ENCODE results near the gene SERP2. TPM values are rescaled to one million over a fixed set of nuclear protein-coding genes. Genes with fewer than 3 reads are reported as not detected.
"Not testable (repeated sequence)": the region's sequence is repeated elsewhere in the genome, so short reads cannot be mapped to it uniquely, and the experiment has no call there.

Gene SERP2
- not detected for total RNA-seq

- Mint-ChIP-seq H3K27me3 (peaks cover 59% of the 10 kb centered on the region), H3K4me3 (no peak within 1 kb of the TSS), H3K9me3 (ENCODE audit: low read depth) (no peaks in the 10 kb centered on the region), H3K27ac (no peak within 1 kb of the TSS), H3K36me3 (no peaks in the 10 kb centered on the region), H3K4me1 (no peaks in the 10 kb centered on the region)
- CTCF ChIA-PET, result no interaction called here
- ATAC-seq (peak; percentile 9), DNase-seq (no peak)
These were observed at the start of gene SERP2 for GRCh38 chr13:44373601-44374347. Gene SERP2 (plus strand): TSS chr13:44373824. CDS start chr13:44374026, 202 bp downstream.

- Mint-ChIP-seq H3K4me3 (no peak overlapping the region), H3K27me3 (peaks cover 6% of the 10 kb centered on the region), H3K9me3 (ENCODE audit: low read depth) (no peaks in the 10 kb centered on the region), H3K27ac (no peak overlapping the region), H3K4me1 (no peaks in the 10 kb centered on the region), H3K36me3 (no peaks in the 10 kb centered on the region)
- CTCF ChIA-PET, result no interaction called here
- ATAC-seq, result no peak
- no peak for DNase-seq
These were observed 46.7 kb upstream of the SERP2 start for GRCh38 chr13:44326961-44327360.

DNA sequence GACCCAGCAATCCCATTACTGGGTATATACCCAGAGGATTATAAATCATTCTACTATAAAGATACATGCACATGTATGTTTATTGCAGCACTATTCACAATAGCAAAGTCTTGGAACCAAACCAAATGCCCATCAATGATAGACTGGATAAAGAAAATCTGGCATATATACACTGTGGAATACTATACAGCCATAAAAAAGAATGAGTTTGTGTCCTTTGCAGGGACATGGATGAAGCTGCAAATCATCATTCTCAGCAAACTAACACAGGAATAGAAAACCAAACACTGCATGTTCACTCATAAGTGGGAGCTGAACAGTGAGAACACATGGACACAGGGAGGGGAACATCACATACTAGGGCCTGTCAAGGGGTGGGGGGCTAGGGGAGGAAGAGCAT, 44.6 kb upstream of the SERP2 start:
- peaks cover 16% of the 10 kb centered on the region for H3K27me3 Mint-ChIP-seq
- DNase-seq; H3K9me3 Mint-ChIP-seq (ENCODE audit: low read depth); CTCF ChIA-PET; H3K4me3 Mint-ChIP-seq; H3K27ac Mint-ChIP-seq; H3K36me3 Mint-ChIP-seq; H3K4me1 Mint-ChIP-seq; ATAC-seq: not testable (repeated sequence)

GRCh38 chr13:44329909-44330545, 43.6 kb upstream of the SERP2 start:
- ATAC-seq (no peak), DNase-seq (no peak)
- H3K36me3 Mint-ChIP-seq, result no peaks in the 10 kb centered on the region
- no peaks in the 10 kb centered on the region for H3K9me3 Mint-ChIP-seq (ENCODE audit: low read depth)
- peaks cover 16% of the 10 kb centered on the region for H3K27me3 Mint-ChIP-seq
- CTCF ChIA-PET, result no interaction called here
- no peaks in the 10 kb centered on the region for H3K4me1 Mint-ChIP-seq
- H3K4me3 Mint-ChIP-seq, result no peak overlapping the region
- H3K27ac Mint-ChIP-seq, result no peak overlapping the region

DNA sequence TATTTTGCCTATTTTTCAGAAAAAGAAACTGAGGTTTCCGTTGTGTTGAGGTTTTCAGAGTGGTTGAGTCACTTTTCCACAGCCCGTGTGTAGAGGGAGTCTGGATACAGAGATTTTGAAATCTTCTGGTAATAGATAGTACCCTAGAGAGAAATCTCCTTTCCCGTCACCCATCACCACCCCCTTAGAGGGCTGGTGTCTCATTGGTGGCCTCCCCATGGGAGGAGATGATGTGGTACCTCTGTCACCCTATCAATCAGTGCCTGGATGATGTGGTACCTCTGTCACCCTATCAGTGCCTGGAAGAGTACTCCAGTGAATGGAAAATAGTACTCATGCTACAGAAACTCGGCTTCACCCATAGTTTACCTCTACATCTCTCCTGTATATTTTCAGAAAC, 42.2 kb upstream of the SERP2 start:
- ATAC-seq, result no peak
- peaks cover under 1% of the 10 kb centered on the region for H3K4me1 Mint-ChIP-seq
- peaks cover 16% of the 10 kb centered on the region for H3K27me3 Mint-ChIP-seq
- no peak overlapping the region for H3K4me3 Mint-ChIP-seq
- CTCF ChIA-PET, result no interaction called here
- H3K27ac Mint-ChIP-seq, result no peak overlapping the region
- no peak for DNase-seq
- H3K9me3 Mint-ChIP-seq (ENCODE audit: low read depth), result no peaks in the 10 kb centered on the region
- H3K36me3 Mint-ChIP-seq, result no peaks in the 10 kb centered on the region

DNA sequence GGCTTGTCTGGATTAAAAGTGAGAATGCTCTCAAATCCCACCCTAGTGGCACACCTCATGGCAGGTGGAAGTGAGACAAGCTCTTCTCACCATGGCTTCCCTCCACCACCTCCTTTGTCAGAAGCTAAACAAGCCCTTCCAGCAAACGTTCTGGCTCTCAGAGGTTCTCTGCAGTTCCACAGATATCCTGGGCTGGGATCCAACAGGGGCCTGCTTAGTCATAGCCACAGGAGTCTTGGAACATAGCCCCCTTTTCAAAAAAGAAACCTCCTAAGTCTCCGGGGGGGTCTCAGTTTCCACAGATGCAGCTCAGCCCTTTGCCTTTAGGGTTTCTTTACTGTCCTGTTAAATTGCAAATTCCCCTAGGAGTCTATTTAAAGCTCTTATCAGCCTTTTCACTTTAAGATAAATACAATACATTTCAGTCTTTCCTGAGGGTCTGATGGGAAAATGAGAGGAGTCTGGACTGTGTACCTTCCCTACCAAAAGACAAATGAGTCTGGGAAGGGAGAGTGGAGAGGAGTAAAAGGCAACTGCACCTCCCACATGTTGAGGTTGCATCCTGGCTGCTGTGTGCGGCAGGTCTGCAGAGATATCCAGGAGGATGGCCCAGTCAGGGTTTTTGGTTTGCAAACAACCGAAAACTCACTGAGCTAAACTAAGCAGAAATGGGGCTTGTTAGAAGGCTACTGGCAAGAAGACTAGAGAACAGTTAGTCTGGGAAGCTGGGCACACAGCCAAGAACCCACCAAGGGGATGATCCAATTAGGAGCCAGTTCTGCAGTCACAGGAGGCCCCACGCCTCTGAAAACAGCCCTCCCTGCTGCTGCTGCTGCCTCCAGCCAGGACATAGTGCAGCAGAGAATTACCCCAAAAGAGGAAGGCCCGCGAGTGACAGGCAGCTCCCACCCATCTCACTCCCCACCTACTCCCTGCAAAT, 41.4 kb upstream of the SERP2 start:
- no peak overlapping the region for H3K4me3 Mint-ChIP-seq
- peaks cover 4% of the 10 kb centered on the region for H3K4me1 Mint-ChIP-seq
- H3K36me3 Mint-ChIP-seq, result no peaks in the 10 kb centered on the region
- ATAC-seq, result no peak
- no peaks in the 10 kb centered on the region for H3K9me3 Mint-ChIP-seq (ENCODE audit: low read depth)
- CTCF ChIA-PET, result no interaction called here
- peaks cover 16% of the 10 kb centered on the region for H3K27me3 Mint-ChIP-seq
- no peak for DNase-seq
- H3K27ac Mint-ChIP-seq, result no peak overlapping the region

GRCh38 chr13:44333950-44334655, 39.5 kb upstream of the SERP2 start:
- H3K4me3 Mint-ChIP-seq, result no peak overlapping the region
- no peak for ATAC-seq
- H3K4me1 Mint-ChIP-seq, result peaks cover 8% of the 10 kb centered on the region
- no peaks in the 10 kb centered on the region for H3K9me3 Mint-ChIP-seq (ENCODE audit: low read depth)
- CTCF ChIA-PET, result no interaction called here
- no peaks in the 10 kb centered on the region for H3K36me3 Mint-ChIP-seq
- H3K27me3 Mint-ChIP-seq, result peaks cover 16% of the 10 kb centered on the region
- DNase-seq, result no peak
- H3K27ac Mint-ChIP-seq, result no peak overlapping the region

GRCh38 chr13:44334751-44335150, 38.9 kb upstream of the SERP2 start:
- Mint-ChIP-seq H3K4me1 (peaks cover 8% of the 10 kb centered on the region), H3K27ac (no peak overlapping the region), H3K27me3 (peaks cover 16% of the 10 kb centered on the region), H3K4me3 (no peak overlapping the region), H3K36me3 (no peaks in the 10 kb centered on the region), H3K9me3 (ENCODE audit: low read depth) (no peaks in the 10 kb centered on the region)
- CTCF ChIA-PET, result no interaction called here
- DNase-seq (no peak), ATAC-seq (no peak)

- Mint-ChIP-seq H3K4me1 (peaks cover 8% of the 10 kb centered on the region), H3K36me3 (no peaks in the 10 kb centered on the region), H3K4me3 (no peak overlapping the region), H3K9me3 (ENCODE audit: low read depth) (no peaks in the 10 kb centered on the region), H3K27me3 (peaks cover 11% of the 10 kb centered on the region), H3K27ac (no peak overlapping the region)
- DNase-seq (no peak), ATAC-seq (no peak)
- CTCF ChIA-PET, result no interaction called here
These were observed 36.7 kb upstream of the SERP2 start for GRCh38 chr13:44336934-44337333.

DNA sequence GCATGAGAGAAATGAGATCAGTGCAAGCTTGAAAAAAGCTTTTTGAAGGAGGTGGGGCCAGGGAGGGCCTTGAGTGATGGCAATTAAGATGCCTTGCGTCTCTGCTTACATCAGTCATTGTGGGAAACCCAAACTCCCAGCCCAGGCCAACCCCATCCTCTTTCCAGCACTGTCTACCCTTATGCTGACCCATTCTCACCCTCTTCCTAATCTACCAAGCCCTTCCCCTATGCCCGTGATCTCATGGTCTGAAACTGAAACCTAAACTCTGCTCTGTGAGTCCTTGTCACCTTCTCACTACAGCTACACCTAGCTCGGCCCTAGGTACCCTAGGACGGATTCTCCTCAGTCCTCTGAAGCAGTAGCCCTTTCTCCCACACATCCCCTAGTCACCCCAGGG, 36.0 kb upstream of the SERP2 start:
- CTCF ChIA-PET, result no interaction called here
- H3K4me3 Mint-ChIP-seq, result no peak overlapping the region
- no peaks in the 10 kb centered on the region for H3K36me3 Mint-ChIP-seq
- no peak for ATAC-seq
- DNase-seq, result no peak
- H3K9me3 Mint-ChIP-seq (ENCODE audit: low read depth), result no peaks in the 10 kb centered on the region
- peaks cover 8% of the 10 kb centered on the region for H3K4me1 Mint-ChIP-seq
- H3K27ac Mint-ChIP-seq, result no peak overlapping the region
- peaks cover 6% of the 10 kb centered on the region for H3K27me3 Mint-ChIP-seq

- Mint-ChIP-seq H3K4me1 (peaks cover 8% of the 10 kb centered on the region), H3K27ac (no peak overlapping the region), H3K36me3 (no peaks in the 10 kb centered on the region), H3K27me3 (peaks cover under 1% of the 10 kb centered on the region), H3K9me3 (ENCODE audit: low read depth) (no peaks in the 10 kb centered on the region), H3K4me3 (no peak overlapping the region)
- DNase-seq (no peak), ATAC-seq (no peak)
- CTCF ChIA-PET, result no interaction called here
These were observed 33.1 kb upstream of the SERP2 start for GRCh38 chr13:44340508-44340907.

DNA sequence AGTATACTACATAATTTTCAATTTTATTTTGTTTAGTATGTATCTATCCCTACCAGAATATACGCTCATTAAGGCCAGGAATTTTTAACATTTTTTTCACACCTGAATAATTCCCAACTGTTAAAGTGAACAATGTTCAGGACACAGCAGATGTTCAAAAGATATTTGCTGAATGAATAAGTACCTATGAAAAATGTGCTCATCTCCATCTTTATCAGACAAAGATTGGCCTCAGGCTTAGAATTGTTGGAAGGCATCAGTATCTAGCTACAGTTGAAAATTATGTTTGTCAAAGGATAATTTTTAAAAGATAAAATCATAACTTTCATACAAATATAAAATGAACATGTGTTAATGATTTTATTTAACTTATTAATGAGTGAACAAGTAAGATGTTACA, 30.9 kb upstream of the SERP2 start:
- Mint-ChIP-seq H3K9me3 (ENCODE audit: low read depth) (no peaks in the 10 kb centered on the region), H3K27me3 (peaks cover 11% of the 10 kb centered on the region), H3K36me3 (no peaks in the 10 kb centered on the region)

DNA sequence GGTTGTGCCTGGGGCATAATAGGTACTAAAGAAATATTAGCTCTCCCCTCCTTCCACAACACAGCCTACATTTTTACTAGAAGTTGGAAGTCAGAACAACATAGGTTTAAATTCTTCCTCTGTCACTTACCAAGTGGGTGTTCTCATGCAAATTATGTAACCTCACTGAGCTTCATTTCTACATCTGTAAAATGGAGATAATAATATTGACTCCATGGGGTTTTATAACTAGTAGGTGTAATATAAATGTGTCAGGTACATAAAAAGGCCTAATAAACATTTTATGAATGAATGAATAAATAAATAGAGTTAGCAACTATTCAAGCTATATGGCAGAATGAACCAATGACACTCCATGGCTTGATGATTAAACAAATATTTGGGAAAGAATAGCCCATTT, 27.1 kb upstream of the SERP2 start:
- DNase-seq (no peak), ATAC-seq (no peak)
- H3K4me3 Mint-ChIP-seq, result no peak overlapping the region
- no peaks in the 10 kb centered on the region for H3K36me3 Mint-ChIP-seq
- no peak overlapping the region for H3K27ac Mint-ChIP-seq
- peaks cover 13% of the 10 kb centered on the region for H3K27me3 Mint-ChIP-seq
- H3K9me3 Mint-ChIP-seq (ENCODE audit: low read depth), result no peaks in the 10 kb centered on the region
- CTCF ChIA-PET, result no interaction called here
- no peaks in the 10 kb centered on the region for H3K4me1 Mint-ChIP-seq

More for the DNA sequence above, 30.9 kb upstream of the SERP2 start:
- Mint-ChIP-seq H3K4me3 (no peak overlapping the region), H3K27ac (no peak overlapping the region), H3K4me1 (peaks cover 2% of the 10 kb centered on the region)
- ATAC-seq (no peak), DNase-seq (no peak)
- CTCF ChIA-PET, result no interaction called here

Measured in activated CD8-positive, alpha-beta memory T cell treated with anti-CD3 and anti-CD28 coated beads, Interleukin-2, amount 10 ng/mL, durations not matched to agents 7 days and 5 days (primary cell).